ENCODE measurements around the gene SLC27A5.
A peak's percentile ranks its signal among the peaks of the same experiment; 100 is the strongest.
"Not testable (repeated sequence)": the region's sequence is repeated elsewhere in the genome, so short reads cannot be mapped to it uniquely, and the experiment has no call there.

The SLC27A5 gene

GRCh38 chr19:58466089-58466759, 45.6 kb downstream of the SLC27A5 start:
- no peak for DNase-seq

- DNase-seq = no peak
Measured at GRCh38 chr19:58460039-58460438, 51.8 kb downstream of the SLC27A5 start.

GRCh38 chr19:58456111-58456510, 55.7 kb downstream of the SLC27A5 start:
- DNase-seq = no peak

- DNase-seq = no peak
Measured at GRCh38 chr19:58455306-58455705, 56.5 kb downstream of the SLC27A5 start.

- no peak for DNase-seq
Measured at GRCh38 chr19:58453743-58454142, 58.0 kb downstream of the SLC27A5 start.

GRCh38 chr19:58451358-58452101, 60.3 kb downstream of the SLC27A5 start, which contains the start of gene ZNF324B:
TSS of gene ZNF324B (plus strand) at chr19:58451622. CDS start at chr19:58453702, 2,080 bp downstream.
- DNase-seq = peak; percentile 99

- DNase-seq = no peak
Measured at GRCh38 chr19:58450856-58451357, 60.9 kb downstream of the SLC27A5 start.

GRCh38 chr19:58449980-58450379, 61.8 kb downstream of the SLC27A5 start:
- not testable (repeated sequence) for DNase-seq

GRCh38 chr19:58448860-58449259, 62.9 kb downstream of the SLC27A5 start:
- not testable (repeated sequence) for DNase-seq
